Measurements from ENCODE around the gene ASL. TPM values are rescaled to one million over a fixed set of nuclear protein-coding genes. Genes with fewer than 3 reads are reported as not detected.
"Not testable (repeated sequence)": the region's sequence is repeated elsewhere in the genome, so short reads cannot be mapped to it uniquely, and the experiment has no call there.

The ASL gene
- total RNA-seq, 1 experiment from 2014 or later, result 19.0 TPM

- intact Hi-C loops (cut with micrococcal nuclease; ENCODE audit: unreplicated experiment), result loop anchor here (2.0 to 5.0 kb wide), 2 partner anchors 68 to 133 kb away; partner anchors contain the start of gene GUSB
- DNase-seq, result peak; percentile 77 to 82
- Histone ChIP-seq H3K9me3 (ENCODE audit: insufficient read depth, low read depth) (no peaks in the 10 kb centered on the region), H3K9me2 (ENCODE audit: insufficient read depth) (no peaks in the 10 kb centered on the region), H3K4me1 (replicated peaks; ENCODE audit: insufficient read depth) (peaks cover 24% of the 10 kb centered on the region), H3K36me3 (ENCODE audit: low read depth) (0 out of 2 replicates have a peak, but pooled peaks cover 6% of the 10 kb centered on the region), H4K20me1 (ENCODE audit: insufficient read depth) (peaks cover 36% of the 10 kb centered on the region), H3K79me2 (ENCODE audit: low read depth) (peaks cover 57% of the 10 kb centered on the region), H3K27ac (peak within 1 kb of the TSS; percentile 80), H3F3A (ENCODE audit: insufficient read depth, low read depth) (peaks cover 16% of the 10 kb centered on the region; the same call in 1 of the 2 replicates), H3K27me3 (ENCODE audit: insufficient read depth, low read depth) (no peaks in the 10 kb centered on the region), H2AFZ (peak within 1 kb of the TSS; percentile 99), H3K4me3 (peak within 1 kb of the TSS; percentile 83), H3K4me2 (peak within 1 kb of the TSS; percentile 89)
- no TSS peak for BruUV-seq (replicated peaks)
- ChIA-PET POLR2A (ENCODE audit: unreplicated experiment) (interaction anchor here (0.5 to 1.4 kb wide), 8 partner anchors 15 to 1186 kb away, joined by 4 to 25 read pairs (median 6); partner anchors contain the start of genes ASL and TMEM248), CTCF (no interaction called here)
- no peak for TF ChIP-seq CTCF (conservative IDR thresholded peaks at IDR 0.05)
- TF ChIP-seq EZH2 (IDR thresholded peaks at IDR 0.05; ENCODE audit: low read depth), result no peak
These were observed 39.4 kb downstream of the ASL start, which contains the start of gene CRCP for GRCh38 chr7:66114743-66115649. CRCP (plus strand) TSS chr7:66114847; CDS start chr7:66114963, 116 bp downstream.

DNA sequence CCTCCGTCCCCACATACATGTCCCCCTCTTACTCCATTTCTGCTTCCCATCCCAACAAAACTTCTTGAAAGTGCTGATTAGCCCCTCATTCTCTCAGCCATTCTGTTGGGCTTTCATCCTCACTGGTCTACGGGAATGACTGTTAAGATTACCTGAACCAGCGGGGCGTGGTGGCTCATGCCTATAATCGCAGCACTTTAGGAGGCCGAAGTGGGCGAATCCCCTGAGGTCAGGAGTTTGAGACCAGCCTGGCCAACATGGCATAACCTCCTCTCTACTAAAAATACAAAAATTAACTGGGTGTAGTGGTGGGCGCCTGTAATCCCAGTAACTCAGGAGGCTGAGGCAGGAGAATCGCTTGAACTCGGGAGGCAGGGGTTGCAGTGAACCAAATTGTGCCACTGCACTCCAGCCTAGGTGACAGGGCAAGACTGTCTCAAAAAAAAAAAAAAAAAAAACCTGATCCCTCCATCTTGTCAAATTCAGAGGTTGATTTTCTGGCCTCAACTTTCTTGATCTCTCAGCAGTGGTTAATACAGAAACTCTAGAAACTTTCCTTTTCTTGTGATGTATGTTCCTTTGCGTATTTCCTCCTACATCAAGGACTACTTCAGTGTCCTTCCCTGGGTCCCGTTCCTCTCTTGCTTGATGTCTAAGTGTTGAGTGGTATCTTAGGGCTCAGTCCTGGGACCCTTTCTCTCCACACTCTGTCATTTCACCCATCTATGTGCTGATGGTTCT is 41.2 kb downstream of the ASL start:
- H2AFZ ChIP-seq; H3K4me2 ChIP-seq; H3K27me3 ChIP-seq (ENCODE audit: insufficient read depth, low read depth); H3K9me3 ChIP-seq (ENCODE audit: insufficient read depth, low read depth); H3K4me3 ChIP-seq; DNase-seq; POLR2A ChIA-PET (ENCODE audit: unreplicated experiment); intact Hi-C loops (cut with micrococcal nuclease; ENCODE audit: unreplicated experiment); CTCF ChIA-PET; H3K9me2 ChIP-seq (ENCODE audit: insufficient read depth); H3K27ac ChIP-seq; H3K36me3 ChIP-seq (ENCODE audit: low read depth); H3F3A ChIP-seq (ENCODE audit: insufficient read depth, low read depth): not testable (repeated sequence)
- H3K4me1 ChIP-seq (replicated peaks; ENCODE audit: insufficient read depth), result peaks cover 13% of the 10 kb centered on the region
- H3K79me2 ChIP-seq (ENCODE audit: low read depth), result peaks cover 73% of the 10 kb centered on the region
- peaks cover 47% of the 10 kb centered on the region for H4K20me1 ChIP-seq (ENCODE audit: insufficient read depth)
- BruUV-seq (replicated peaks), result TSS peak; percentile 21

DNA sequence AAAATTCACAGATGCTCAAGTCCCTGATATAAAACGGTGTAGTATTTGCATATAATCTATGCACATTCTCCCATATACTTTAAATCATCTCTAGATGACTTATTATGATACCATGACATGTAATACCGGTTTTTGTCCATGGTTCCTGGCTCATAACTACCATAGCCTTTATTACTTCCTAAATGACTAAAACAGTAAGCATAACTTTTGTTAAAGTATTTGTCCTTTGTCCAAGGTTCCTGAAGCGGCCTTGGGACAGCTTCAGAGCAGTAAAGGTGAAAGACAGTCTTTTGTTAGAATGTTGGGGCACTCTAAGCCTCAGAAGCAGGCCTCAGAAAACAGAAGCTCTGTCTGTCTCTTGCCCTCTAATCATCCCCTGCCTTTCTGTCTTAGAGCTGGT is 43.0 kb downstream of the ASL start:
- ChIA-PET POLR2A (ENCODE audit: unreplicated experiment) (interaction anchor here (0.6 kb wide), 1 partner anchor 621 kb away, joined by 5 read pairs; no protein-coding TSS in a partner anchor), CTCF (no interaction called here)
- no peak for DNase-seq
- BruUV-seq (replicated peaks), result no TSS peak
- Histone ChIP-seq H3K9me3 (ENCODE audit: insufficient read depth, low read depth) (no peaks in the 10 kb centered on the region), H3K36me3 (ENCODE audit: low read depth) (peaks cover 6% of the 10 kb centered on the region; the same call in 1 of the 2 replicates), H3K4me2 (no peak overlapping the region), H3K27ac (no peak overlapping the region), H3K9me2 (ENCODE audit: insufficient read depth) (no peaks in the 10 kb centered on the region), H4K20me1 (ENCODE audit: insufficient read depth) (peaks cover 63% of the 10 kb centered on the region), H2AFZ (no peak overlapping the region), H3K4me3 (no peak overlapping the region), H3K79me2 (ENCODE audit: low read depth) (peaks cover 89% of the 10 kb centered on the region), H3K27me3 (ENCODE audit: insufficient read depth, low read depth) (no peaks in the 10 kb centered on the region), H3F3A (ENCODE audit: insufficient read depth, low read depth) (0 out of 2 replicates have a peak, but pooled peaks cover 3% of the 10 kb centered on the region), H3K4me1 (replicated peaks; ENCODE audit: insufficient read depth) (peaks cover 13% of the 10 kb centered on the region)
- intact Hi-C loops (cut with micrococcal nuclease; ENCODE audit: unreplicated experiment), result no loop called here
- no peak for TF ChIP-seq EZH2 (IDR thresholded peaks at IDR 0.05; ENCODE audit: low read depth)
- TF ChIP-seq CTCF (conservative IDR thresholded peaks at IDR 0.05), result no peak

Measured in PC-9 (cell line).